K562 (cell line): ENCODE data around the gene SRRT. TPM values are rescaled to one million over a fixed set of nuclear protein-coding genes. Genes with fewer than 3 reads are reported as not detected.
A peak's percentile ranks its signal among the peaks of the same experiment; 100 is the strongest.

ENCODE experiments used
- CBFA2T2 ChIP-seq: fragments of 450-650 bp; conservative IDR thresholded peaks from 2 replicates; pipeline ENCODE4 v1.6.1; 2017; ENCODE audit warnings: mild to moderate bottlenecking
- CHCHD3 ChIP-seq: fragments of 250-450 bp; sonication (Bioruptor Pico); IDR thresholded peaks from 2 replicates; pipeline ENCODE4 v2.1.2; 2022; ENCODE audit warnings: mild to moderate bottlenecking
- CXXC5 ChIP-seq: fragments of 250-450 bp; sonication (Bioruptor Pico); IDR thresholded peaks from 2 replicates; pipeline ENCODE4 v1.8.0; 2022; ENCODE audit warnings: inconsistent platforms, mild to moderate bottlenecking, moderate library complexity
- EGR1 ChIP-seq: fragments of 450-650 bp; conservative IDR thresholded peaks from 2 replicates; pipeline ENCODE4 v1.6.1; 2017; ENCODE audit warnings: mild to moderate bottlenecking
- FOXM1 ChIP-seq, 2 experiments: fragments of 450-650 bp in 1 of 2; sonication (generic) in 1 of 2; formaldehyde crosslinking in 1 of 2; IDR thresholded peaks; 2 replicates each; pipeline versions ENCODE4 v1.6.1 to v1.9.0; 2017 to 2022; ENCODE audit warnings: low read depth in 2 of 2, mild to moderate bottlenecking in 2 of 2, missing genetic modification reagents in 1 of 2, moderate library complexity in 1 of 2
- HDAC1 ChIP-seq, 2 experiments: fragments of 450-650 bp; IDR thresholded peaks; 2 replicates each; pipeline ENCODE4 v1.6.1; 2016 to 2017; ENCODE audit warnings: inconsistent platforms in 1 of 2, mild to moderate bottlenecking in 1 of 2, moderate library complexity in 1 of 2
- KAT7 ChIP-seq: sonication (generic); formaldehyde crosslinking; IDR thresholded peaks from 2 replicates; pipeline ENCODE4 v1.8.0; 2022; ENCODE audit warnings: missing genetic modification reagents, mild to moderate bottlenecking, borderline replicate concordance
- NR2F6 ChIP-seq: fragments of 450-650 bp; formaldehyde crosslinking; IDR thresholded peaks from 2 replicates; pipeline ENCODE4 v1.4.0; 2020; ENCODE audit warnings: mild to moderate bottlenecking
- PURB ChIP-seq: sonication (generic); formaldehyde crosslinking; IDR thresholded peaks from 2 replicates; pipeline ENCODE4 v1.9.0; 2021; ENCODE audit warnings: low read depth, mild to moderate bottlenecking, missing genetic modification reagents
- SAFB2 ChIP-seq: fragments of 200-400 bp; formaldehyde crosslinking; IDR thresholded peaks from 2 replicates; pipeline ENCODE4 v1.6.1; 2018; ENCODE audit warnings: borderline replicate concordance, low read length, low read depth, moderate library complexity; ENCODE audit not compliant: severe bottlenecking
- SIN3B ChIP-seq: fragments of 450-650 bp; IDR thresholded peaks from 2 replicates; pipeline ENCODE4 v1.6.1; 2017; ENCODE audit warnings: low read depth, mild to moderate bottlenecking, moderate library complexity
- SIX5 ChIP-seq, 2 experiments: IDR thresholded peaks; 2 replicates each; pipeline ENCODE4 v1.6.1; 2011; ENCODE audit warnings: low read length in 2 of 2, borderline replicate concordance in 1 of 2, low read depth in 1 of 2, mild to moderate bottlenecking in 1 of 2, moderate library complexity in 1 of 2; ENCODE audit not compliant: insufficient read depth in 1 of 2
- TEAD2 ChIP-seq: fragments of 450-650 bp; IDR thresholded peaks from 2 replicates; pipeline ENCODE4 v1.6.1; 2016; ENCODE audit warnings: missing genetic modification characterization, control low read depth, missing compliant biosample characterization
- TSC22D4 ChIP-seq: fragments of 450-650 bp; IDR thresholded peaks from 2 replicates; pipeline ENCODE4 v1.6.1; 2016; ENCODE audit warnings: missing genetic modification characterization, missing biosample characterization, control low read depth
- ZFX ChIP-seq: sonication (generic); formaldehyde crosslinking; IDR thresholded peaks from 2 replicates; pipeline ENCODE4 v1.8.0; 2022; ENCODE audit warnings: mild to moderate bottlenecking, missing genetic modification reagents, moderate library complexity
- ZMIZ1 ChIP-seq, 2 experiments: fragments of 150-350 bp in 1 of 2; IDR thresholded peaks; 2 replicates each; pipeline ENCODE4 v1.6.1; 2012 to 2016; ENCODE audit warnings: low read depth in 2 of 2, low read length in 2 of 2, mild to moderate bottlenecking in 1 of 2, moderate library complexity in 1 of 2
- ZNF444 ChIP-seq: fragments of 250-450 bp; sonication (Bioruptor Pico); IDR thresholded peaks from 2 replicates; pipeline ENCODE4 v1.4.0; 2020; ENCODE audit warnings: mild to moderate bottlenecking, moderate library complexity
- polyA plus RNA-seq, 8 experiments: library from polyadenylated mRNA; depleted of rRNA in 4 of 8; stranded (reverse) in 5 of 8; unstranded in 3 of 8; fragments of >200 nt; fragmentation: Nextera tagmentation in 2 of 8; fragmentation: Illumina TruSeq in 1 of 8; extraction: Ambion mirVana in 2 of 8; extraction: Trizol in 1 of 8; gene quantifications; 2 replicates each; pipeline versions ENCODE4 v1.2.1 to v1.2.3, GENCODE V29; 2011 to 2014; ENCODE audit warnings: inconsistent platforms in 1 of 8, missing spikeins in 1 of 8
- total RNA-seq, 7 experiments: library from RNA; depleted of rRNA in 6 of 7; stranded (reverse); fragments of >200 nt in 6 of 7; fragmentation: Illumina TruSeq in 2 of 7; extraction: Trizol in 2 of 7; gene quantifications; 2 replicates each; pipeline versions ENCODE4 v1.2.1 to v1.2.3, GENCODE V29; 2011 to 2021; ENCODE audit warnings: low replicate concordance in 1 of 7
- TF ChIP-seq, protein P1 (sequence below): sonication (generic); formaldehyde crosslinking; IDR thresholded peaks from 2 replicates; pipeline ENCODE4 v1.8.0; 2022; ENCODE audit warnings: missing genetic modification reagents, mild to moderate bottlenecking, moderate library complexity, borderline replicate concordance
- TF ChIP-seq, protein P2 (sequence below): fragments of 450-650 bp; IDR thresholded peaks from 2 replicates; pipeline ENCODE4 v1.6.1; 2017; ENCODE audit warnings: antibody characterized with exemption
- TF ChIP-seq, protein P3 (sequence below): sonication (generic); formaldehyde crosslinking; IDR thresholded peaks from 2 replicates; pipeline ENCODE4 v1.8.0; 2022; ENCODE audit warnings: missing genetic modification reagents, mild to moderate bottlenecking, borderline replicate concordance

Gene SRRT
- total and polyA plus RNA-seq, 9 of the 15 experiments (the other 6 are each of a cell fraction or from before 2014, with no cell fraction given) = 10.3 to 263 (median 84.4) TPM

DNA sequence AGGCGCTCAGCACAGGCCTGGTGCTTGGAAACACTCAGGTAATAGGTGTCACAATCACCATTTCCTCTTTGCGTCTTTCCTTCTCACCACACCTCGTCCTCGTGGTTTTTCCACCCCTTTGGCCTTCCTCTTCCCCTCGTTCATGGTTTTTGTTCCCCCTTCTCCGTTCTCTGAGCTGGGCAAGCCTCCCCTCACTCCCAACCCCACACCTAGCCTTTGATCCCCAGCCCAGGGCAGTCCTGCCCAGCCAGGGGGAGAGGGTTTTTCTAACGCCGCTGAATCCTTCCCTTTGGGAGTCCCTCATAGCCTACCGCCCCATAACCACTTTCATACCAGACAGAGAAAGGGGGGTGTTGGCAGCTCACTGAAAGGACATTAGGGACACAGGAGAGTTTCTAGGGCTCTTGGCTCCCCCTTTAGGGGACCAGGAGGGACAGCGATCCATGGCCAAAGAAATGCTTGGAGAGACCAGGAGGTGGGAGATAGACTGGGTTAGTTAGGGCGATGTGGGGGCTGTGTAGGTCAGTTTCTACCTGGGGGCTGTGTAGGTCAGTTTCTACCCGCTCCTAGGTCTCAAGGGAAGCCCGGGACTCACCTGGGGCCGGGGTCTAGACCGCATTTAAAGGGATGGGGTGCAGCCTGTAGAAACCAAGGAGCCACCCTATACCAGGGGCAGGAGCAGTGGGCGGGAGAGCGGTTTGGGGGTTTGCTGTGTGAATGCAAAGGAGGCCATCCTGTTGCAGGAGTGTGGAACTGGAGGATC, 49.0 kb upstream of the SRRT start (continued):
- TF ChIP-seq, protein P1, sequence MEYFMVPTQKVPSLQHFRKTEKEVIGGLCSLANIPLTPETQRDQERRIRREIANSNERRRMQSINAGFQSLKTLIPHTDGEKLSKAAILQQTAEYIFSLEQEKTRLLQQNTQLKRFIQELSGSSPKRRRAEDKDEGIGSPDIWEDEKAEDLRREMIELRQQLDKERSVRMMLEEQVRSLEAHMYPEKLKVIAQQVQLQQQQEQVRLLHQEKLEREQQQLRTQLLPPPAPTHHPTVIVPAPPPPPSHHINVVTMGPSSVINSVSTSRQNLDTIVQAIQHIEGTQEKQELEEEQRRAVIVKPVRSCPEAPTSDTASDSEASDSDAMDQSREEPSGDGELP (CRISPR knock-in tag) = no peak
- TF ChIP-seq PURB = no peak
- no peak for TF ChIP-seq TEAD2
- TF ChIP-seq ZFX (CRISPR knock-in tag) = no peak
- TF ChIP-seq, protein P2, sequence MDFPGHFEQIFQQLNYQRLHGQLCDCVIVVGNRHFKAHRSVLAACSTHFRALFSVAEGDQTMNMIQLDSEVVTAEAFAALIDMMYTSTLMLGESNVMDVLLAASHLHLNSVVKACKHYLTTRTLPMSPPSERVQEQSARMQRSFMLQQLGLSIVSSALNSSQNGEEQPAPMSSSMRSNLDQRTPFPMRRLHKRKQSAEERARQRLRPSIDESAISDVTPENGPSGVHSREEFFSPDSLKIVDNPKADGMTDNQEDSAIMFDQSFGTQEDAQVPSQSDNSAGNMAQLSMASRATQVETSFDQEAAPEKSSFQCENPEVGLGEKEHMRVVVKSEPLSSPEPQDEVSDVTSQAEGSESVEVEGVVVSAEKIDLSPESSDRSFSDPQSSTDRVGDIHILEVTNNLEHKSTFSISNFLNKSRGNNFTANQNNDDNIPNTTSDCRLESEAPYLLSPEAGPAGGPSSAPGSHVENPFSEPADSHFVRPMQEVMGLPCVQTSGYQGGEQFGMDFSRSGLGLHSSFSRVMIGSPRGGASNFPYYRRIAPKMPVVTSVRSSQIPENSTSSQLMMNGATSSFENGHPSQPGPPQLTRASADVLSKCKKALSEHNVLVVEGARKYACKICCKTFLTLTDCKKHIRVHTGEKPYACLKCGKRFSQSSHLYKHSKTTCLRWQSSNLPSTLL = no peak
- no peak for TF ChIP-seq TSC22D4 (tag)
- TF ChIP-seq CHCHD3 (CRISPR knock-in tag) = no peak
- no peak for TF ChIP-seq NR2F6 (CRISPR knock-in tag)
- no peak for TF ChIP-seq FOXM1 (IDR thresholded peaks at IDR 0.05; ENCODE audit: low read depth)
- TF ChIP-seq FOXM1 (CRISPR knock-in tag; IDR thresholded peaks at IDR 0.05; ENCODE audit: low read depth) = no peak
- TF ChIP-seq ZMIZ1 (IDR thresholded peaks at IDR 0.05; ENCODE audit: low read depth in 2 of 2, low read length in 2 of 2) = no peak
- TF ChIP-seq, protein P3, sequence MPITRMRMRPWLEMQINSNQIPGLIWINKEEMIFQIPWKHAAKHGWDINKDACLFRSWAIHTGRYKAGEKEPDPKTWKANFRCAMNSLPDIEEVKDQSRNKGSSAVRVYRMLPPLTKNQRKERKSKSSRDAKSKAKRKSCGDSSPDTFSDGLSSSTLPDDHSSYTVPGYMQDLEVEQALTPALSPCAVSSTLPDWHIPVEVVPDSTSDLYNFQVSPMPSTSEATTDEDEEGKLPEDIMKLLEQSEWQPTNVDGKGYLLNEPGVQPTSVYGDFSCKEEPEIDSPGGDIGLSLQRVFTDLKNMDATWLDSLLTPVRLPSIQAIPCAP (CRISPR knock-in tag) = no peak
- no peak for TF ChIP-seq ZNF444 (CRISPR knock-in tag)
- TF ChIP-seq KAT7 = no peak; the same call in 1 of the 2 replicates
- no peak for TF ChIP-seq SAFB2
- no peak for TF ChIP-seq CXXC5 (CRISPR knock-in tag)
- no peak for TF ChIP-seq HDAC1 (IDR thresholded peaks at IDR 0.05)
- peak; percentile 32; the same call in 1 of the 2 replicates for TF ChIP-seq EGR1
- no peak for TF ChIP-seq CBFA2T2
- TF ChIP-seq SIN3B = 0 out of 2 replicates have a peak, but pooled peaks have one; percentile 1
- TF ChIP-seq SIX5 (IDR thresholded peaks at IDR 0.05; ENCODE audit: borderline replicate concordance in 1 of 2, insufficient read depth in 1 of 2, low read depth in 1 of 2, low read length in 2 of 2) = no peak
